IPS-NIHi11 (cell line): ENCODE results near the gene SPAAR.
"Not testable (repeated sequence)": the region's sequence is repeated elsewhere in the genome, so short reads cannot be mapped to it uniquely, and the experiment has no call there.

Experiments
- DNase-seq: peaks from one replicate; pipeline ENCODE4 v3.0.0; 2012; ENCODE audit warnings: mixed read lengths, low spot score

Gene SPAAR

DNA sequence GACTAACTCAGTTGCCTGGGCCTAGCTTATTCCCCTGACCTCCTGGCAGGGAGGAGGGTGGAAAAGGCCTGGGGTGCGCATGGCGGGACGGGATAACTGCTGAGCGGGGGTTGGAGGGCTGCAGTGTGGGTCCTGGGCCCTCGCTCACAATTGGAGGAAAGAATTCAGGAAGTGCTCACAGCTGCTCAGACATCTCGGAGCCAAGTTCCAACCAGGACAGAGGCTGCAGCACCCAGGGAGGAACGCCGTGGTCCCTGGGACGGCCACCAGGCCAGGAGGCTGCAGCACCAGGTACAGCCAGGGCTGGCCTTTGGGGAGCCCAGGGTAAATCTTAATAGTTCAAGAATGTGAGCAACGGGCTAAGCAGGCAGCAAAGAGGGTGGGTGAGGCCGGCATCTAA, at the start of gene SPAAR:
SPAAR (plus strand) TSS at position 217 of the 400 bp plus-strand sequence. CDS start 974 bp downstream, outside the sequence.
- no peak for DNase-seq

DNA sequence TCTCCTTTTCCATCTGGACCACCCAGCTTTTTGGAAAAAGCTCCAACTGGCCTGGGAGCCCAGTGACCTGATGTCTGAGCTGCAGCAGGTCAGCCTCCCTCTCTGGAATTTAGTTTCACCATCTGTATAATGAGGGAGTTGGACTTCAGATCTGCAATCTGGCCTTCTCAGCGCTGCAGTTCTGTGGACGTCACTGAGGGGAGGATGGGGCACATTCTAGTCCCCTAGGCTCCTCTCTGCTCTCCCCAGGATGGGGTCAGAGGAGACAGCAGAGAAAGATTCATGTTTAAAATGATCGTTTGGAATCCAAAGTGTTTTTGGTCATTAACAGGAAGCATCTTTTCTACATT, 49.3 kb upstream of the SPAAR start:
- no peak for DNase-seq

DNA sequence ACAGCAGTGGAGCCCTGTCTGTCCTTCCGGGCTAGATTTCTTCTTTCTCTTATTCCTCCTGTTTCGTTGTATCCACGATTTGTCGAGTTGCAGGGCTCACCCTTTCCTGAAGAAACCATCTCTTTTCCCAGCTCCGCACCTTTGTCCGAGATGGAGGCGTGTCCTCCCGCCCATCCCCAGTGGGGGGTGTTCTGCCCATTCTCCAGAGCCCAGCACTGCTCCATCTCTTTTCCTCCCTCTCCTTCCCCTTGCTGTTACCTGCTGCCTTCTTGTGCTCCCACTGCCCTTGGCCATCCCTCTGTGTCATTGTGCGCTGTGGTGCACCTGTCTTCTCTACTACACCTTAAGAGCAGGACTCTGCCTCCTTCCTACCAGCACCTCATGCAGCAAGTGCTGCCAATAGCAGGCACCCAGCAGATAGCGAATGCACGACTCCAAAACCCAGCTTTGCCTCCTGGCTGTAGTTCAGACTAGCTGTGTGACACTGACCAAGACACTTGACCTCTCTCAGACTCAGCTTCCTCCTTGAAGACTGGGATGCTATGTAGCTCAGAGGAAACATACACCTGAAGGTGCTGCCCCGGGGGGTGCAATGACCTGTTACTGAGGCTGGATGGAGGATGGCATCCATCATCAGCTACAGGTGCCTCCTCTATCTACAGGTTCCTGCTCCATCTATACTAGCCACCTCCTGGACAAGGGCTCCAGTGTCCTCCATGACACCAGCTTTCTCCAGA, 48.0 kb upstream of the SPAAR start:
- peak; percentile 39 for DNase-seq

DNA sequence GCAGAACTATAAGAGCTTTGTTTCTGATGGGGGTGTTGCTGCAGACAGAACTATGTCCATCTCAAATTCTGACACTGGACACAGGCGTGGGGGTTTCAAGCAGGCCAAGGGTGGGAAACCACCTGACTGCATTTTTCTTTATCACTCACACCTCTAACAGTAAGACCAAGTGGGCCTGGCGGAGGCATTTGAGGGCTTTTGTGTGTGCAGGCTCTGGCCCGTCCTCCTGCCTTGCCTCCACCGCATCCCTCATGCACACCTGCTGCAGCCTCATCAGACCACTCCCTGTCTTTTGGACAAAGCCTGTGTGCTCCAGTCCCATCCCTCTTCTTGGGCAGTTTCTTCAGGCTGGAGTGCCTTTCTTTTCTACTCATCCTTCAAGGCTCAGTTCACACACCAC, 47.0 kb upstream of the SPAAR start:
- DNase-seq: no peak

DNA sequence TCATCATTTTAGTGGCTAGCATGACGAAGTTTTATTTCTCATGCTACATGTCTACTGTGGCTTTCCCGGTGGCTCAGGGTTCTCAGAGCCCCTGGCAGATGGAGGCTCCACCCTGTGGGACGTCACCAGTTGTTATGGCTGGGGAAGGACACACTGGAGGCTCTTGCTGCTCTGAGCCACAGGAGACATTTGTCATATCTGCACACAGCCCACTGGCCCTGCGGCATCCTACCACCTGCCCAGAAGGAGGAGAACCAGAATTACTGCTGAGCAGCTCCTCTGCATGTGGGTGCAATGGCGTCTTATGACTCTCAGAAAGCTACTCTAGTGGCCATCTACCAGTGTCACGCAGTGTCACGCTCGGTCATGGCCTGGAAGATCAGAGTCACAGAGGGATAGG, 45.7 kb upstream of the SPAAR start:
- no peak for DNase-seq

DNA sequence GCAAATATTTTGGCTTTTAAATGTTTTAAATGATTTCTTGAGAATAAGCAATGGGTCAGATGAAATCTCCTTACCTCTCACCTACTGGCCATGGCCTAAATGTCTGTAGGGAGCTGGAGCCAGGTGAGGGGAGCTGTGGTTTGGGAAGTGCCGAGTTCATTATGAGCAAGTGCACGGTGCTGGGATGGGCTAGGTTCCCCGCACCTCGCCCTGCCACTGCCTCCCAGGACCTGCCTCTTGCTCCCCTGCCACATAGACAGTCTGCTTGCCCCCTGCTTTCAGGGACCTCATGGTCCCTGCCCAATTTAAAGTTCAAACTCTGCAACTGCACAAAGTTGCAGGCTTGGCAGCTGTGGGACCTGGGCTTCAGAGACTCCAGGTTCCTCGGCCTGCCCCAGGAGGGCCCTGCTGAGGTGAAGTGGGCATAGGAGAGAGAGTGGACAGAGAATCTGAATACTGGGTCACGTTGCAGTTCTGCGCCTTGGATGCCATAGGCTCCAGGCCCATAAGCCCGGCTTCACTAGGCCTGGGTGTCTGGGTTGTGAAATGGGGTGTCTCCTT, 44.5 kb upstream of the SPAAR start:
- DNase-seq: no peak

DNA sequence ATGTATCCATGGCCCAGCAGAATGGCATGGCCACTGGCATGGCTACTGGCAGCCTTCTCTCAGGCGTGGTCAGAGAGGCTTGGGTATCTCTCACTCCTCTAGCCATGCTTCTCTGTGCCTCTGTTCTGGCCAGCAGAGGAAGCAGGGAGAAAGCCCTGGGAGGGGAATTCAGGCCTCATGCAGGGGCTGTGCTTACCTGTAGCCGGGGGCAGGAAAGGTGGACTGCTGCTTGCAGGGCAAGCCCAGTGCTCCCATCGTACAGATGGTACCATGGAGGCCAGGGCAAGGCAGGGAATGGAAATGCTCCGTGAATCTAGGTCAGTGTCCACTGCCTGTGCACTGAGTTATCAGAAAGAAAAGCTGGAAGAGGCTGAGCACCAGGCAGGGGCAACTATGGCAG, 41.8 kb upstream of the SPAAR start:
- DNase-seq: no peak

GRCh38 chr9:35868933-35869332, 40.4 kb upstream of the SPAAR start:
- DNase-seq: no peak

DNA sequence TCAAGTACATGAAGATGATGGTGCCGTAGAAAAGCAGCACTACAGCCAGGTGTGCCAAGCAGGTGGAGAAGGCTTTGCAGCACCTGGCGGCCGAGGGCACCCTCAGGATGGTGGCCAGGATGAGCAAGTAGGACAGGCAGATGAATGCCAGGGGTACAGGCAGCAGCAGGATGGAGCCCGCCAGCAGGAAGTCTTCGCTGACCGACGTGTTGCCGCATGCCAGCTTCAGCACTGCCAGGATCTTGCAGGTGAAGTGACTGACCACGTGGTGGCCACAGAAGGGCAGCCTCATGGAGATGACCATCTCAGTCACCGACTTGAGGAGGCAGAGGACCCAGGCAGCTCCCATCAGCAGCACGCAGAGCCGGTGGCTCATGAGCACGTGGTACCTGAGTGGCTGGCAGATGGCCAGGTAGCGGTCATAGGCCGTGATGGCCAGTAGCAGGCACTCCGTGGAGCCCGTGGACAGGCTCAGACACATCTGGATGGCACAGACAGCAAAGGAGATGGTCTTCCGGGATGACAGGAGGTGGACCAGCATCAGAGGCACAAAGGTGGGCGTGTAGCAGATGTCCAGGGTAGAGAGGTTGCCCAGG, 39.6 kb upstream of the SPAAR start:
- no peak for DNase-seq

DNA sequence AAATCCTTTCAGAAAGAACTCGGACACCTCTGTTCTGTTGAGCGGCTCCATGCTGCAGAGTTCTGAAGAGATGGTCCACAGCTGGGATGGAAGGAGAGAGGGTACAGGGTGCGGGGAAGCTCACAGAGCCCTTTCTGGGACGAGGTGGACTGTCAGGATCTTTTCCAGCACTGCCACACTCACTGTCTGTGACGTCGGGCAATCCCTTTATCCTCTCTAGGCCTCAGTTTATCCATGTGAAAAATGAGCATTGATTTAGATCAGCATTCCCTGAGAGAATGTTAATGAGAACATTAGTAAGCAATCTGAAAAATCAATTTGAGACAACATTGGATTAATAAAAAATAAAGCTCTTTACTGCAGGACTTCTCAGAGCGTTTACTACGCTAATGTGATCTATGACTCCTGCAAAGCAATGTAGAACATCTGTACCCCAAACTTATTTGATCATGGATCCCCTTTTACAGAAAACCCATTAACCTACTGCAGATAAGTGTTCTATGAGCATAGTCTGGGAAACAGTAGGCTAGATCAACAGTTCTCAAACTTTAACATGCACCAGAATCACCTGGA, 38.9 kb upstream of the SPAAR start, which contains the start of gene OR13J1:
OR13J1 (minus strand) TSS at position 51 of the 573 bp plus-strand sequence; CDS start at position 51, 0 bp downstream.
- no peak for DNase-seq

- DNase-seq: no peak
Observed at GRCh38 chr9:35871545-35871944, 37.7 kb upstream of the SPAAR start.

GRCh38 chr9:35872505-35872904, 36.8 kb upstream of the SPAAR start:
- DNase-seq: no peak

GRCh38 chr9:35882263-35882848, 26.9 kb upstream of the SPAAR start:
- DNase-seq: peak; percentile 86

DNA sequence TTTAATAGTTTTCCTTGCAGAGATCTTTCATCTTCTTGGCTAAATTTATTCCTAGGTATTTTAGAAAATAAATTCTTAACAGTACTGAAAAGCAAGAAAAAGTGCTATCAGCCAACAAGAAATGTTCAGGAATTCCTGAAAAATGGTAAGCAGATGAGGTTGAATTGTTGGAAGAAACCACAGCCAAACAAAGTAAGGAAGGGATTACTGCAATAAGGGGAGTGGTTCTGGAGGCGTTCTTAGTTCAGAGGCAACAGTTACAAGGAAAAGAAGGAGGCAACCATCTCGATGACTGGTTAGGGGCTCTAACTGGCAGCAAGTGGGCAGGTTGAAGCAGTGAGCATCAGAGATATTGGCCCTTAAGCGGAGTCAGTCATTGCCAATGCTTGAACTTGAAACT, 26.3 kb upstream of the SPAAR start:
- no peak for DNase-seq

- DNase-seq: not testable (repeated sequence)
Observed at GRCh38 chr9:35884908-35885307, 24.4 kb upstream of the SPAAR start.

DNA sequence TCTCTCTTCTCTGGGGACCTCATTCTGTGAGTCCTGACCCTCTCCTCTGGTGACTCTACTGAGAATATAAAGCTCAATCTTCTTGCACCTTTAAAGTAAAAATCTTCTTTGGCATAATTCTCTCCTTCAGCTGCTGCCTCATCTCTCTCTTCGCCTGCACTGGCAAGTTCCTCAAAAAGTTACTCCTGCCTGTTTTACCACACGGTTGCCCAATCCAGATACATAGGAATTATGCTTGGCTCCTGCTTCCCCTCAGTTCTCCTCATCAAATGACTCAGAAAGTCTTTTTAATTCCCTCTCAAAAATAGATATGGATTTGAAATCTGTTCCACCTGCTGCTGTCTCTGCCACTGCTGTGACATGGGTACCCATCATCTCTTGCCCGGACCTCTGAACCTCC, 17.6 kb upstream of the SPAAR start:
- DNase-seq: no peak

DNA sequence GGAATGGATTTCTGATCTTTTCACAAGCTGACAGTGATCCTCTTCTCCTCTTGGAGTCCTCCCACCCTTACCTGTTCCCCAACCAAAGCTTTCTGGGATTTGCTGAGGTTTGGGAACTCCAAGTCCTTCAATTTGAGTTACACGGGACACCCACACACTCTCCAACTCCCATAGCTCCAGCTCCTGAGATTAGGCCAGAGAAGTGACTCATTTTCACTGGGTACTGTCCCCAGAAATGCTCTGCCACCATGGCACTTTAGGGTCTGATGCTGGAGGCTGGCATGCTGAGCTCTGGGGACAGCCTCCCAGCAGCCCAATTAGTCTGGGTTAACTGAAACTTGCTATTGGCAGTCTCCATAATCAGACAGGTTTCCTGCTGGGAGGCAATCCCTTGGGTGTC, 17.2 kb upstream of the SPAAR start:
- no peak for DNase-seq

GRCh38 chr9:35896570-35896969, 12.7 kb upstream of the SPAAR start:
- no peak for DNase-seq

DNA sequence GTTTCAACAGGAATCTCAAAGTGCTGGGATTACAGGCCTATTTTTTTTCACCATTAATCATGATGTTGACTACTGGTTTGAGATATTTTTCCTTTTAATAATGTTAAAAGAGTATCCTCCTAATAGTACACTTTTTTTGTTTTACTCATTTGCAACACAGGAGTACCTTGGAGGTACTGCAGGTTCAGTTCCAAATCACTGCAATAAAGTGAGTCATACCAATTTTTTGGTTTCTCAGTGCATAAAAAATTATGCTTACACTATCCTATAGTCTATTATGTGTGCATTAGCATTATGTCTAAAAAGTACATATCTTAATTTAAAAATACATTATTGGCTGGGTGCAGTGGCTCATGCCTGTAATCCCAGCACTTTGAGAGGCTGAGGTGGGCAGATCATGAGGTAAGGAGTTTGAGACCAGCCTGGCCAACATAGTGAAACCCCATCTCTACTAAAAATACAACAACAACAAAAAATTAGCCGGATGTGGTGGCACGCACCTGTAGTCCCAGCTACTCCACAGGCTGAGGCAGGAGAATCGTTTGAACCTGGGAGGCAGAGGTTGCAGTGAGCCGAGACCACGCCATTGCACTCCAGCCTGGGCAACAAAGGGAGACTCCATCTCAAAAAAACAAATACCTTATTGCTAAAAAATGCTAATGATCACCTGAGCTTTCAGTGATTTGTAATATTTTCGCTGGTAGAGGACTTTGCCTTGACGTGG, 11.8 kb upstream of the SPAAR start:
- not testable (repeated sequence) for DNase-seq

- DNase-seq: no peak
Observed at GRCh38 chr9:35898337-35898736, 11.0 kb upstream of the SPAAR start.

GRCh38 chr9:35899021-35899420, 10.3 kb upstream of the SPAAR start:
- no peak for DNase-seq

- DNase-seq: peak; percentile 70
Observed at GRCh38 chr9:35903049-35903448, 6.2 kb upstream of the SPAAR start.
